Retinal pigment epithelial cell (primary cell): ENCODE results near the gene ZNF48.
A peak's percentile ranks its signal among the peaks of the same experiment; 100 is the strongest.

Experiments
- DNase-seq: peaks from one replicate; pipeline ENCODE4 v3.0.0-alpha.2; 2010; ENCODE audit warnings: low read depth
- H3K4me3 ChIP-seq: 2 replicates; pipeline ENCODE4 v1.5.1; 2011; ENCODE audit warnings: mild to moderate bottlenecking, low read length, control low read depth, moderate library complexity
- CTCF ChIP-seq: conservative IDR thresholded peaks from 2 replicates; pipeline ENCODE4 v1.5.1; 2011; ENCODE audit warnings: low read depth, low read length, control low read depth, inconsistent platforms

ZNF48 gene

GRCh38 chr16:30358990-30359870, 36.0 kb upstream of the ZNF48 start:
- DNase-seq: no peak
- no peak for TF ChIP-seq CTCF
- H3K4me3 ChIP-seq: no peak overlapping the region

DNA sequence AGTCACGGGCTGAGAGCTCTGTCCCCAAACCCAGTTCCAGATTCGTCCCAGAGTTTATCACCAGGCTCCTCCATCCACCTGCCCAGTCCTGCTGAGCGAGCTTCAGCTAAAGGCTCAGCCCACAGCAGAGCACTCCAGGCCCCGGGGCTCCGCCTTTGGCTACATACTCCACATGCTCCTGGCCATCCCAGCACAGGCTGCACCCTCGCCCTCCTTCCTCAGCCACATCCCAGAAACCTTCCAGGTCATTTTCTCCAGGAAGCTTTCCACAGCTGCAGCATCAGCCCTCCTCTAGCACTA, 35.4 kb upstream of the ZNF48 start:
- DNase-seq: no peak
- no peak overlapping the region for H3K4me3 ChIP-seq
- no peak for TF ChIP-seq CTCF

GRCh38 chr16:30361180-30361579, 34.0 kb upstream of the ZNF48 start:
- TF ChIP-seq CTCF: no peak
- no peak for DNase-seq
- no peak overlapping the region for H3K4me3 ChIP-seq

DNA sequence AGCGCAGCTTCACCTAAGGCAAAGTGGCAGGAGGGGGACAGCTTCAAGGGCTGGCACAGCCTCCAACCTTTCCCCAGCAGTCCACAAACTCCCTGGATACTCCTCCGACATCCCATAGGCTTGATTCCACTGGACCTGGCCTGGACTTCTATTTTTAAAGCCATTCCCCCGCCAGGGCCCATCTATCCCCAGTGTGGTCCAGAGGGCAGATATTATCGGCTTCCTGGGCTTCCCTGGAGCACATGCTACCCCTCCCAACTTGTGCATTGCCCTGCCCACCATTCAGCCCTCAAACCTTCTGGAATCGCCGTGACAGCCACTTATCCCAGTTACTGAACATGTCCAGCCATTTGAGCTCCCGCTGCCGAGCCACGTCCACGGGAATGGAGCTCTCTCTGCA, 30.0 kb upstream of the ZNF48 start:
- no peak for DNase-seq
- TF ChIP-seq CTCF: no peak
- no peak overlapping the region for H3K4me3 ChIP-seq

DNA sequence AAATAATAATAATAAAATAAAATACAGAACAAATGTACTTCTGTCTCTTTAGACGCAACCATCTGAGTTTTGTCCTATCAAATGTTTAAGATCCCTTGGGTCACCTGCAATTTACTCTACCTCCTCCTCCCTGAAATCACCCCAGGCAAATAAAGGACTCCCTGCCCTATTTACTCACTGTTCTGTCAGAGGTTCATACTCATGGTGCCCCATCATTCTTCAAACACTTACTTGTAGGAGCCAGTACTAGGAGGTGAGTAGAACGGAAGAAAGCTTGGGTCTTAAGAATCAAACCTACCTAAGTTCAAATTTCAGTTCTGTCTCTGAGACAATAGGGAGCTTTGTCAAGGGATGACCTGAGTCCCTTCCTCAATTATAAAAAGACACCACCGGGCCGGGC, 28.7 kb upstream of the ZNF48 start:
- TF ChIP-seq CTCF: no peak
- H3K4me3 ChIP-seq: peak overlapping the region; percentile 7
- no peak for DNase-seq

DNA sequence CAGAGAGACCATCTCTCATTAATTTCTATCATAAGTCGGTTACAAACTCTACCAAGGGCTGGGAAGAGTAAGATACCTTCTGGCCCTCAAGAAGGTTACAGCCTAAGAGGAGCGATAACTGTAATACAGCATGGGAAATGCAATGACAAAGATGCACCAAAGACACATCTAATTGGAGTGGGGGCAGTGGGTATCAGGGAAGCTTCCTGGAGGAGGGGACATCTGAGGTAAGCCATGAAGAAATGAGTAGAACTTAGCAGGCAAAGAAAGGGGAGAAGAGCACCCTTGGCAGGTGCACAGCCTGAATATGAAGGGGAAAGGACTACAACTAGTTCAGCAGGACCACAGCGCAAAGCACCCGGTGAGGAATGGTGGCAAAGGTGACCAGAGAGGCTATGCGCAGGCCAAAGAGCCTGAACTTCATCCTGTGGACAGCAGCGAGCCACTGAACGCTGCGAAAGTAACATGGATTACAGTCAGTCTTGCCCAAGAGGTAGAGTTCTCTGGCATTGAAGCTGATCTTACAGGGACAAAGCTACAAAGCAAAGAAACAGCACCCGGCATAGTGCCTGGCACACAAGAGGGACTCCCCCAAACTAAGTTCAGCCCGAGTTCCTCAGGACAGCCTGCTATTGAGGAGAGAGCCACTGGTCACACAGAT, 27.7 kb upstream of the ZNF48 start:
- no peak for TF ChIP-seq CTCF
- DNase-seq: no peak
- peak overlapping the region; percentile 87 for H3K4me3 ChIP-seq

DNA sequence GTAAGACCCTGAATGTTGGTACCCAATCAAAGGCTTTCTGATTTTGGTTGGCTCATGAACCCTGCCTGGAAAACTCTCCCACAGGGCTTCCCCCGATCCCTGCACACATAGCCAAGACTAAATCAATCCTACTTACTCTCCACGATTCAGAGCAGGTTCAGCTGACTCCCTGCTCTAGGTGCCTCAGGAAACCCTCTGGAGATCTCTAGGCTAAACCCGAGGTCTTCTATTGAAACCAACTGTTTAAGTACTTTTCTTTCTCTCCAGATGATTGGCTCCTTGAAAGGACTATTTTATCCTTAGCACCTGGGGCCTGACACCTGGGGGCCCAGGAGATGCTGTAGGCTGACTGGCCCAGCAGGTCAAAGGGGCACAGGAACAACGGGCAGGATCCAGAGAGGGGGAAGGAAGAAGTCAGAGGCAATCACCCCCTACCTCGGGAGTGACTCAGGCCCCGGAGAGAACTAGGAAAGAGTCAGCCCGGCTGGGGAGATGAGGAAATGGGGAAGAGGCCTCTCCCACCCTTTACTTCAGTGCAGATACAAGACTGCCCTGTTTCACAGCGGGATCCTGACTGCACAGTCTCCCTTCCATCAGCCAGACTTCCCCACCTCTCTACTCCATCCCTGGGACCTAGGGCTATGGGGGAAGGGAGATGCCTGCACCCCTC, 27.0 kb upstream of the ZNF48 start:
- no peak for DNase-seq
- peak overlapping the region; percentile 87 for H3K4me3 ChIP-seq
- no peak for TF ChIP-seq CTCF
